GM18858 (cell line): Measurements from ENCODE around the gene ADAMTS2.

Experiments used
- ATAC-seq: cut with Tn5 transposase; IDR thresholded peaks from one replicate; pipeline ENCODE4 v1.9.1; 2021; ENCODE audit not compliant: unreplicated experiment

Gene ADAMTS2

GRCh38 chr5:179345183-179345432, 153 bp downstream of the ADAMTS2 start:
- ATAC-seq = no peak

- ATAC-seq = no peak
These were observed 654 bp downstream of the ADAMTS2 start for GRCh38 chr5:179344431-179345182.

DNA sequence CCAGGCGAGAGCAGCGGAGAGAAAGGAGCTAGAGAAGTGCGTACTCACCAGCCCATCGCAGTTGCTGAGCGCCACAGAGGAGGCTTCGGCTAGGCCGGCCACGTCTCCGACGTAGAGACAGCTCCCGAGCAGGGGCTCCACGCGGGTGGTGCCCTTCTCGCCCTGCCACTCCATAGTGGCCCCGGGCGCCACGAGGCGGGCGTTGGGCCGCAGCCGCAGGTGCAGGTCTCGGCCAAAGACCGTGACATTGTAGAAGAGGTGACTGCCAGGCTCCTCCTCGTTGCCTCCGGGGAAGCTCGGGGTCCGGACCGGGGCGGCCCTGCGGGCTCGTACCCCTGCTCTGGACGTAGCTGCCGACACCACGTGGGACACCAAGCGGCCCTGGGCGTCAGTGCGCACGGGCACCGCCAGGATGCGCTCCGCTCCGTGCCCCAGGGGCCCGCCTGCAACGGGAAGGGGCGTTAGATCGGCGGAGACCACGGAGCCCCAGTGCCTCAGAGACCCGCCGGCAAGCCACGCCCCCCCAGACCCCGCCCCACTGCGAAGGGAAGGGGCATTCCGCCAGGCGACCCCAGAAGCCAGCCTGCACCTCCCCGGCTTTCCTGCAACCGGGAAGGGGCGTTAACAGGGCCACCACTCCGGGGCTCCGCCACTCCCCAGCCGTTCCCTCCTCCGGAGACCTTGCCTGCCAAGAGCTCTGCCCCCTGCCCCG, 1.4 kb downstream of the ADAMTS2 start:
- ATAC-seq = no peak

GRCh38 chr5:179343021-179343718, 2.1 kb downstream of the ADAMTS2 start:
- no peak for ATAC-seq

- ATAC-seq = no peak
These were observed 2.7 kb downstream of the ADAMTS2 start for GRCh38 chr5:179342577-179342976.

DNA sequence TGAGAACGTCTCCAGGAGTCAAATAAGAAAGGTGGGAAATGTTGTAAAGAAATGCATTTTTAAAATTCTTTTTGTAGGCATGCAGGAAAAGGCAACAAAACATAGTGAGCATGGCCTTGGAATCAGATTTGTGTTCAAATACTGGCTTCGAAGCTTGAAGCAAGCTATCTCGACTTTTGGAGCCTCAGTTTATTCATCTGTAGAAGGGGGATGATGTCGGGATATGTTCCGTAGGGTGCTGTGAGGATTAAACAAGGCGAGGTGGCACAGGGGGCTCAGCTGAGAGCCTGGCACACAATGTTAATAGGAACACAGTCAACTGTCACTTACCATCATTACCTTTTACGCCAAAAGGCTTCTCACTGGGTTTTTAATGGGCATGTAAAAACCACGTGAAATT, 4.8 kb downstream of the ADAMTS2 start:
- no peak for ATAC-seq

GRCh38 chr5:179339996-179340395, 5.3 kb downstream of the ADAMTS2 start:
- ATAC-seq = no peak

GRCh38 chr5:179339081-179339480, 6.2 kb downstream of the ADAMTS2 start:
- no peak for ATAC-seq

GRCh38 chr5:179337796-179338676, 7.2 kb downstream of the ADAMTS2 start:
- ATAC-seq = no peak

- no peak for ATAC-seq
These were observed 8.1 kb downstream of the ADAMTS2 start for GRCh38 chr5:179336871-179337795.

DNA sequence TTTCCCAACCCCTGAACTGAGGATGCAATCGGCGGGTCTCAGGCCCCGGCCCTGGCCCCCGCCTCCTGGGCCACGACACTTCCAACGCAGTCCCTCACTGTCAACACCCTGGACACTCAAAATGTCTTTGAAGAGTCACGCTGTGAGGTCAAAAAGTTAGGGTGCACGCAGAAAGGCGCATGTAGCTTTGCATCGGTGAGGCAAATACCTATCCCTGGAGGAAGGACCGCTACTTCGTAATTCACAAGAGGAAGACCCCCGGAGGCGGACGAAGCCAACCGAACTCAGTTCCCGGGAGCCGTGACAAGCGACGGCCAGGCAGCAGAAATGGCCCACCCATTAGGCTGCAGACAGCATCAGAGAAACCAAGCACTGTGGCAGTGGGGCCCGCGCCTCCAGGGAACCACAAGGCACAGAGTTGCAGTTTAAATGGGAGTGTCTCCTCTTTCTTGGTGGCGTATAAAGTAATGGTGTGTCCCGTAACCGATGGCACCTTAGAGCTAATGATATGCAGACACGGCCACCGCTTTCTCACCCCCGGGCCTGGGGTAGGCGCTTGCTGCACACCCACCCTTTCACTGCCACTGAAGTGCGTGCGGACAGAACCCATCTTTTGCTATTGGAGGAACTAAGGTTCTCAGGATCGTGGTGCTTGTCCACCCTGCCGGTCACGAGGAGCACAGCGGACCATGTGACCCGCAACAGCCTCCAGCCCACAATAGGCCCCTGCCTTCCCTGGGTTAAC, 9.0 kb downstream of the ADAMTS2 start:
- no peak for ATAC-seq

- no peak for ATAC-seq
These were observed 11.2 kb downstream of the ADAMTS2 start for GRCh38 chr5:179333796-179334761.

DNA sequence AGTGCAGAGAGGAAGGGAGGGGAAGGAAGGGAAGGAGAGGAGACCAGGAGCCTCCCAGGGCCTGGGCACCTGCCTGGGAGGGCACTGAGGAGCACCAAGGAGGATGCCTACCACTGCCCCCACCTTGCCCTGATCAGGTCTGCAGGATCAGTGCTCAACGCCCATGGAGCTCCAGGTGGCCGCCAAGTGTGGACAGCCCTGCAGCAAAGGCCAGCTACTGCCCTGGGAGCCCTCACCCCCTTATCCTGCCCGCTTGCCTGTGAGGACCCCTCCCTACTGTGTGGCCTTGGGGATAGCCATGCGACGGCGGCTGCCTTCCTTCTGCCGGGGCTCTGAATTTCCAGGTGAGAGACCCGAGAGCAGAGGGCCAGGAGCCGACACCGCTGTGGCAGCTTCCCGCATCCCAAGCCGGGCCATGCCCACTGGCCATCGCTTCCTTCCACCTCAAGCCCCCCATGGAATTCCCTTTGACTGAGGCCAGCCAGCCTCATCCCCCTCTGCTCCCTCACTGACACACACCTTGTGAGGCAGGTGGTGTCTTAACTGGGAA, 12.4 kb downstream of the ADAMTS2 start:
- ATAC-seq = no peak

DNA sequence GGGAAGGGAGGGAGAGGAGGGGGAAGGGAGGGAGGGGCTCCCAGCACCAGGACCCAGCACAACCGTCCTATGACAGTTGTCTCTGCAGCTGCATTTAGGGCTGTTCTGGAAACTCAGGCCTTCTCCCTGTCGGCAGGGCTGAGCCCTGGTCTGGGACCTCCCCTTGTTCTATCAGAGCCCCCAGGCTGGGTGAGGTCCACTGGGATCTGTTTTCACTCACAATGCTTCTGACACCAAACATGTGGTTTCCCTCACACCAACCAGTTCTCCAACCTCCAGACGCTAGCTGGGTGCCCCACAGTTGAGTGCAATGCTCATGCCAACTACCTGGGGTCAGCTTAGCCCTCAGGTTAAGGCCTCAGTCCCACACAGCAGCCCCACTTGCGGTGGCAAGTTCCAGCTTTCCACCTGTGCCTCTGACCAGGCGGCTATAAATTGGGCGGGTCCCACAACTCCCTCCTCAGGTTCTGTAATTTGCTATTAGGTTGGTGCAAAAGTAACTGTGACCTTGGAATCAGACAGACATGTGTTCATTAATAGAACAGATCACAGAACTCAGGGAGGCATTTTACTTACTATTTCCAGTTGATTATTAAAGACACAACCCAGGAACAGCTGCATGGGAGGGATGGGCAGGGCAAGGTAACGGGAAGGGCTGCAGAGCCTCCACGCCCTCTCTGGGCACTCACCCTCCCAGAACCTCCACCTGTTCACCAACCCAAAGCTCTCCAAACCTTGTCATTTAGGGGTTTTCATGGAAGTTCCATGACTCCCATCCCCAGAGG, 13.5 kb downstream of the ADAMTS2 start:
- ATAC-seq = no peak

DNA sequence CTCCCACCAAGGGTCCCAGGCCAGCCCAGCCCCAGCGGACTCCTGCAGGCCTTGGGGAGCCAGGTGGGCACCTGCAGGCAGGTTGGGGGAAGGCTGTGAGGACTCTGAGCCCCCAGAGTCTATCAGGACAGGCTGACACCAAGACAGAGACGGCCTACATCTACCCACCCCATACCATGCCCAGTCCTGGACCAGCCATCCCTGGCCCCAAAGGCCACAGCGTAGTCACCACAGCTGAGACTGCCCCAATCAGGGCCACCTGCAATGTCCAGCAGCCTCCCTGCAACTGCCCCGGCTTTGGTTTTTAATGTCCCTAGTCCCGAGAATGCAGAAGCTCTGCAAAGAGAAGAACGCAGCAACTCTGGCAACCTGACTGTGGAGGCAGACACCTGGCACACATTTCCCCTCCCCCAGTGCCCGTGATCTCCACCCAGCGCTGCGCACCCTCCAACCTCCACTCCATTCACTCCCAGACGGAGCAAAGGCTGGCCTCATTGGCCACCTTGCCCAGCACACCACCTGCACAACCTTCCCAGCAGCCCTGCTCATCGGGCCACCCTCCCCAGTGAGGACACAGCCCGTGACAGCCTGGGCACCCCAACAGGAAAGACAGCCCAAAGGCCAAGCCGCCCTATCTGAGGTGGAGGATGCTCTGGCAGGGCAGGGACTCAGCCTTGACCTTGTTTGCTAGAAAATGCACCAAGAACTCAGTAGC, 14.9 kb downstream of the ADAMTS2 start:
- no peak for ATAC-seq

DNA sequence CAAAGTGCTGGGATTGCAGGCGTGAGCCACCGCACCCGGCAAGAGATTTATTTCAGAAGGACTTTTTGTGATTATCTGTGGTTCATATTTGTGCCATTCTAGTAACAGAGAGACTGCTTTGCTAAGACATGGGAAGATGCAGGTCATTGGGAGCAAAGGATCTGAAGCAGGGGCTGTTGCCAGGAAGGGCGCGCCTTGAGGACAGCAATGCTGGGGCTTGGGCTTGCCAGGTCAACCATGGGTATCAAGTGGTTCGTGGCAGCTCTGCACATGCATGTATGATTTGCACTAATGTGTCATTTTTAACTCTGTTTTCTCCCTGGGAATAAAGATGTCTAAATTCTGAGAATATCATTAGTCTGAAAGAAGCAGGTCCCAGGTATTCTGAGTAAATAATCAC, 17.0 kb downstream of the ADAMTS2 start:
- ATAC-seq = no peak
